Kidney tubule cell (primary cell): ENCODE measurements around the gene MRGPRE.

Experiments used
- DNase-seq: peaks from one replicate; pipeline ENCODE4 v3.0.0-alpha.2; 2018; ENCODE audit warnings: low spot score

Gene MRGPRE

GRCh38 chr11:3226846-3227567 lies 5.2 kb downstream of the MRGPRE start:
- DNase-seq: no peak

GRCh38 chr11:3225826-3226750 lies 6.1 kb downstream of the MRGPRE start:
- DNase-seq: peak; percentile 56

- peak; percentile 43 for DNase-seq
Observed at GRCh38 chr11:3225159-3225758, 7.0 kb downstream of the MRGPRE start.

- DNase-seq: peak; percentile 47
Observed at GRCh38 chr11:3224401-3225057, 7.7 kb downstream of the MRGPRE start.

GRCh38 chr11:3223932-3224381 lies 8.3 kb downstream of the MRGPRE start:
- DNase-seq: no peak

- DNase-seq: no peak
Observed at GRCh38 chr11:3222941-3223915, 9.0 kb downstream of the MRGPRE start.

GRCh38 chr11:3222003-3222855 lies 10.0 kb downstream of the MRGPRE start:
- no peak for DNase-seq

GRCh38 chr11:3221408-3222002 lies 10.7 kb downstream of the MRGPRE start:
- no peak for DNase-seq

- DNase-seq: no peak
Observed at GRCh38 chr11:3220521-3221407, 11.5 kb downstream of the MRGPRE start.

- no peak for DNase-seq
Observed at GRCh38 chr11:3220101-3220500, 12.1 kb downstream of the MRGPRE start.

GRCh38 chr11:3219281-3219892 lies 12.8 kb downstream of the MRGPRE start:
- DNase-seq: no peak

- no peak for DNase-seq
Observed at GRCh38 chr11:3218483-3219280, 13.5 kb downstream of the MRGPRE start, which contains the start of gene MRGPRG. MRGPRG (minus strand) TSS chr11:3218813; CDS start chr11:3218813, 0 bp downstream.

- no peak for DNase-seq
Observed at GRCh38 chr11:3217818-3218482, 14.3 kb downstream of the MRGPRE start.

GRCh38 chr11:3216027-3216525 lies 16.1 kb downstream of the MRGPRE start:
- DNase-seq: no peak

GRCh38 chr11:3215346-3216026 lies 16.7 kb downstream of the MRGPRE start:
- DNase-seq: no peak

- no peak for DNase-seq
Observed at GRCh38 chr11:3214420-3214699, 17.9 kb downstream of the MRGPRE start.
